GM18951 (cell line): ENCODE measurements around the gene SHC3.

Source experiments
- POLR2A ChIP-seq: IDR thresholded peaks from 4 replicates; pipeline ENCODE4 v1.6.1; 2011; ENCODE audit warnings: mild to moderate bottlenecking; ENCODE audit not compliant: insufficient read length, insufficient read depth; ENCODE audit errors: extremely low read depth
- in situ Hi-C: fragments of 300-500 bp; cut with MboI; formaldehyde crosslinking; loops from one replicate; pipeline ENCODE4 v1.12.0; 2022; ENCODE audit warnings: low sequenced_read_pairs, mixed read lengths, inconsistent platforms; ENCODE audit not compliant: unreplicated experiment

SHC3 gene

DNA sequence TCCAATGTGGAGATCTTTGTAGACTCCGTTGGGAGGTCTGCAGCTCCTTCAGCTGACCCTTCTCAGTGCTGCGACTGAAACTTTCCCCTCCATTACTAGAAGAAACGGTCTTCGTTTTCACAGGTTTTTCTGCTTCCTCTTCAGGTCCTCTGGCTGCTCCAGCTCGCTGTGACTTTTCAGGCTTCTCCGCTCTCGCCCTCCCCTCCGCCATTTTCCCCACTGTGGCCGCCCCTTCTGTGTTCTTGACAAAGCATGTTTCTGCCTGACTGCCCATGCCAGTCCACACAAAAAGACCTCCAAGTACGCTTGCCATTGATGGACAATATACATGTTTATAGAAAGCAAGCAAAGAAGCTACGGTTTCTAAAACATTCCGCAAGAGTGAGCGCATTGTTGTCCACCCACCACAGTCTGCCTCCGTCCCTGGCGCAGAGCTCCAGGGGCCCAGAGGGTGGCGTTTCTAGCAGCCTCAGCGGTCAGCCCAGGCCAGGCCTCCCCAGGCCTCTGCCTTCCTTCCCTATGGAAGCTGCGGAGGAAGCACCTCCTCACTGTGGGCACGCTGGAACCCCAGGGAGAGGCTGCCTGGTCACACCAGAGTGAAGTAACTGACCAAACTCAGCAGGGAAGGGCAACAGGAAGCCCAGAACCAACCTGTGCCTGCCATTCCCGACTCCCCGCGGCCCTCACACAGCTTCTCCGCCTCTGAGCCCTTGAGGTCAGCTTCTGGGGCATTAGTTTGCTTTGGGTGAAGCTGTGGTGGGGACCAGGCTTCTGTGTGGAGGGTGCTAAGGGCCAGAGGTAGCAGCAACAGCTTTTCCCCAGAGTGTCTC is 207.3 kb downstream of the SHC3 start:
- in situ Hi-C loops = no loop called here
- TF ChIP-seq POLR2A = no peak

DNA sequence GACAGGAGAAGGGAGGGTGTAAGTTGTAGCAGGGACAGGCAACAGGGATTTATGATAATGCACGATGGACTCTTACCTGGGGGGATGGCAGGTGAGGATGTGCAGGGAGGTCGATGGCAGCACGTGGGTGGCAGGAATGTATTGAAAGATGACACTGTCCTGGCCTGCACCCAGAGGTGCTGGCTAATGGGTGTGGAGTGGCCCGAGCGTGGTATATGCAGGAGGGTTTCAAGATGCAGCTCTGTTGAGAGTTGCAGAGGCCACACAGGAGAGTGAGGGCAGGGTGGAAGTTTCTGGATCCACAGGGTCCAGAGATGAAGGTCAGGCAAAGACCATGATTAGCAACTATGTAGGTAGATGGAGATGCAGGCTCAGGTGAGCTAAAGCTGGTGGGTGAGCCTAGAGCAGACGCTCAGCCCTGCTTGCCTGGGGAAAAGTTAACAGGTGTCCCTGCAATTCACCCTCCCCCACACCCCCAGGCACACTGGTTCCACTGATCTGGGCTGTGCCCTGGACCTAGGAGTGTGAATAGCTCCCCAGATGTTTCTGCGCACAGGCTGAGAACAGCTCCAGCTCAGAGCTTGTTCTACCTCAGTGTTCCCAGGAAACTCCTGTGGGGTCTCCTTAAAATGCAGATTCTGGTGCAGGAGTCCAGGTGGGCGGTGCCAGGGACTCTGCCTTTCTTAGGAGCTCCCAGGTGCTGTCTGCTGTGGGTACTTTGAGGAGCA is 208.8 kb downstream of the SHC3 start:
- TF ChIP-seq POLR2A = no peak
- in situ Hi-C loops = no loop called here

DNA sequence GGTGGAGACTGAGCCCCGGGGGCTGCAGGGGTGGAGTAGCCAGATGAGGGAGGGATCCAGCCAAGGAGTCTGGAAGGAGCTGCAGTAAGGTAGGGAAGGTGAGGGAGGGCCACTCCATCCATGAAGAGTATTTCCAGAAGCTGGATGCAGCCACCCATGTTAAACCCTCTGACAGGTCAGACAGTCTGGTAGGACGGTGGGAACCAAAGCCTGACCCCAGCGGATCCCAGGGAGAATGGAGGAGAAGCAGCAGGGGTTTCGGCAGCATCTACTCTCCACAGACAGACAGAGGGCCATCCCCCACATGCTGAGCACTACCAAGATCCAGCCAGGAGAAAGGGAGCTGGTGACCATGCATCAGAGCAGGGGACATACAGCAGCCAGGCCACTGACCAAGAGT is 209.8 kb downstream of the SHC3 start:
- in situ Hi-C loops = no loop called here
- no peak for TF ChIP-seq POLR2A

- in situ Hi-C loops = no loop called here
- no peak for TF ChIP-seq POLR2A
These were observed 211.5 kb downstream of the SHC3 start for GRCh38 chr9:88966894-88967676.

DNA sequence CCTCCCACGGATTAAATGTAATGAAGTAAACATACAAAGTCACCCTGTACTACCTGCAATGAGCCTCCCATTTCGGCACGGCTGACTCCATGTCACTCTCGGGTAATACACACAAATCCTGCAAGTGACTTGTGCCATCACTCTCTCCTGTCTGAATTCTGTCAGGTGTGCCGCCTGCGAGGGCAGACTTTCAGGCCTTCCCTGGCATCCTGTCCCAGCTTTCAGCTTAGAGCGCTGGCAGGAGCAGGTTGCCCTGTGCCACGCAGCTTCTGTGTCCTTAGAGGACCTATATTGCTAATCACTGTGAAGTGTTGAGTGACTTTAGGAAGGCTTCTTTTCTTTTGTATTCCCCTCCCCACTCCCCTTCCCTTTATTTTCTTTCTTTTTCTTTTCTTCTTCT is 213.1 kb downstream of the SHC3 start:
- in situ Hi-C loops = no loop called here

DNA sequence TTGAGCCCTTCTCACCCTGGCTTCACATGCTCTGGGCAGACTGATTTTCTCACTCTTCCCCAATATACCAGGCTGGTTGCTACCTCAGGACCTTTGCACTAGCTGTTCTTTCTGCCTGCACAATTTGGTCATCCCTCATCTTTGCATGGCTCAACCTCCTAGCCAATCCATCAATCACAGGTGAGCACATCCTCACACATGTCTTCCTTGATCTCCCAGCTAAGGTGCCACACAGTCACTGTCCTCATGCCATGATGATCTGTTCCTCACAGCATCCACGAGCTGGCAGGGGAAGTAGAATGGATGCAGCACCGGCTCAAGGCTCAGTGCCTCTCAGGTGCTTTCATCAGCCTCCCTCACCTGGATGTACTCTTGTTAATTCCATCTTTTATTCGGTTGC is 218.0 kb downstream of the SHC3 start:
- TF ChIP-seq POLR2A = no peak
- in situ Hi-C loops = no loop called here

More for the DNA sequence above, 213.1 kb downstream of the SHC3 start:
- TF ChIP-seq POLR2A = no peak

GRCh38 chr9:88959727-88960469 is 218.7 kb downstream of the SHC3 start:
- in situ Hi-C loops = no loop called here
- TF ChIP-seq POLR2A = no peak

- in situ Hi-C loops = no loop called here
These were observed 221.1 kb downstream of the SHC3 start for GRCh38 chr9:88957526-88957925.

More at GRCh38 chr9:88957526-88957925, 221.1 kb downstream of the SHC3 start:
- TF ChIP-seq POLR2A = no peak
